HTR-8/SVneo (cell line): ENCODE measurements around the gene TOMM40.
A peak's percentile ranks its signal among the peaks of the same experiment; 100 is the strongest.
"Not testable (repeated sequence)": the region's sequence is repeated elsewhere in the genome, so short reads cannot be mapped to it uniquely, and the experiment has no call there.

Experiments
- DNase-seq: peaks from one replicate; pipeline ENCODE4 v3.0.0; 2011; ENCODE audit warnings: low spot score, mixed read lengths; ENCODE audit not compliant: insufficient read length
- FAIRE-seq: peaks from 2 replicates; lab custom pipeline; 2011; peaks lifted over from hg19 to GRCh38; lab: Jason Lieb, UNC

The TOMM40 gene

DNA sequence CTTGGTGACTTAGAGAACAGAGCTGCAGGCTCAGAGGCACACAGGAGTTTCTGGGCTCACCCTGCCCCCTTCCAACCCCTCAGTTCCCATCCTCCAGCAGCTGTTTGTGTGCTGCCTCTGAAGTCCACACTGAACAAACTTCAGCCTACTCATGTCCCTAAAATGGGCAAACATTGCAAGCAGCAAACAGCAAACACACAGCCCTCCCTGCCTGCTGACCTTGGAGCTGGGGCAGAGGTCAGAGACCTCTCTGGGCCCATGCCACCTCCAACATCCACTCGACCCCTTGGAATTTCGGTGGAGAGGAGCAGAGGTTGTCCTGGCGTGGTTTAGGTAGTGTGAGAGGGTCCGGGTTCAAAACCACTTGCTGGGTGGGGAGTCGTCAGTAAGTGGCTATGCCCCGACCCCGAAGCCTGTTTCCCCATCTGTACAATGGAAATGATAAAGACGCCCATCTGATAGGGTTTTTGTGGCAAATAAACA lies 33.2 kb downstream of the TOMM40 start:
- DNase-seq, result no peak
- no peak for FAIRE-seq

DNA sequence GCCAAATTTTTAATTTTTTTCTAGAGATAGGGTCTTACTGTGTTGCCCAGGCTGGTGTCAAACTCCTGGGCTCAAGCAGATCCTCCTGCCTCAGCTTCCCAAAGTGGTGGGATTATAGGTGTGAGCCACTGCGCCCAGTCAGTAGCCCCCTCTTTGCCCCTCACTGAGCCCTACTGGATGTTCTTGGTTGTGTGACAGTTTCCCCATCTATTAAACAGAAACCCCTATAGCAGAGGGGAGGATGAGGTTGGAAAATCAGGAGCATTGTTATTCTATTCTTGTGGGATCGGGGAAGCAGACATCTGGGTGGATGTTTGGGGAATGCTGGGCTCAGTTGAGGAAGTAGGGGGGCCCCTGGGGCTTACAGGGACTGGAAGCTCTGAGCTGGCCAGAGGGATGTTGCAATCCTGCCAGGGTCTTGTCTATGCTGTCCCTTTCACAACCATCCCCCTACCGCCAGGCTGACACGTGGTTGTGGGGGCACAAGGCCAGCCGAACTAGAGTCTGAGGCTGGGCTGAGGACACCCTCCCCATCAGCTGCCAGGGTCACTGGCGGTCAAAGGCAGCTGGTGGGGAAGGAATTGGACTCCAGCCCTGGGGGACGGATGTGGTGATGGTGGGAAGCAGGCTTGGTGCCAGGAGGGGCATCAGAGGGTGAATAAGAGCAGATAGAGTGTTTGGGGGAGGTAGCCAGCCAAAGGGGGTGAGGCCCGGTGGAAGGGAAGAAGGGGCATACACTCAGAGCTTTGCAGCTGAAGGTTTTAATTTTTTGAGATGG lies 34.2 kb downstream of the TOMM40 start:
- no peak for DNase-seq
- no peak for FAIRE-seq

DNA sequence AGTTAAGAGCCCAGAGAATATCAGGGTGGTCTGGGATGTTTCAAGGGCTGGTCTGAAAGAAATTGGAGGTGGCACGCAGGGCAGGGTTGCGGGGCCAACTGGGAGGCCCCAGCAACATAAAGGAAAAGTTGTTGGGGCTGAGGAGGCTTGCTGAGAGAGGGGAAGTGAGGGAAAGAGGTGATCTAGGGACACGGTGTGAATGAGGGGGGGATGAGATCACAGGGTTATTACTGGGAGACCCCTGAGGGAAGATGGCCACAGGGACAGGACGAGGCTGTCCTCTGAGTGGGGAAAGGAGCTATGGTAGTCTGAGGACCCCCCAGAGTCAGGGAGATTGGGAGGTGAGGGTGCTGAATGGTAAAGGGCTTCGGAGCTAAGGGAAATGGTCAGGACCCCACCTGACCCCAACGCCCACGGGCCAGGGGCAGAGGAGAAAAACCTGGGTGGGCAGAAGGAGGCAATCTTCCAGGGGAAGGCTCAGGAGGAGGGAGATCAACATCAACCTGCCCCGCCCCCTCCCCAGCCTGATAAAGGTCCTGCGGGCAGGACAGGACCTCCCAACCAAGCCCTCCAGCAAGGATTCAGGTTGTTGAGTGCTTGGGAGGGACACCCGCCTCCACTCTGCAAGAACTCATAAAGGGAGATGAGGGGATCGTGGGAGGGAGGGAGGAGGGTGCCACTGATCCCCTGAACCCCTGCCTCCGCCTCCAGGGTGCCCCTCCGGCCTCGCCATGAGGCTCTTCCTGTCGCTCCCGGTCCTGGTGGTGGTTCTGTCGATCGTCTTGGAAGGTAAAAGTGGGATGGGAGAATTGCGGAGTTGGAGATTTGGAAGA lies 35.4 kb downstream of the TOMM40 start:
- DNase-seq, result not testable (repeated sequence)
- peak; percentile 4 for FAIRE-seq

DNA sequence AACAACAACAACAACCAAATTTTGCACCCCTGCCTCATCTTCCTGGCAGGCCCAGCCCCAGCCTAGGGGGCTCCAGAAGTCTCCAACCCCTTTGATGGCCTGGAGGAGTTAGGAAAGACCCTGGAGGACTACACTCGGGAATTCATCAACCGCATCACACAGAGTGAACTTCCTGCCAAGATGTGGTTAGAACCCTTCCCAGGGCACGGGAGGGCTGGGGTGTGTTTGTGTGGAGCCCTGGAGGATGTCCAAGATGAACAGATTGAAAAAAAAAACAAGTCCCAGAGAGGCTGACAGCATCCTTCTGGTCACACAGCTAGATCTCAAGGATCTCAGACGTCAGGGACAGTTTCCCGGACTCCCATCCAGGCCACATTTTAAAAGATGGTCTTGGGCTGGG lies 36.7 kb downstream of the TOMM40 start:
- DNase-seq (no peak), FAIRE-seq (no peak)

DNA sequence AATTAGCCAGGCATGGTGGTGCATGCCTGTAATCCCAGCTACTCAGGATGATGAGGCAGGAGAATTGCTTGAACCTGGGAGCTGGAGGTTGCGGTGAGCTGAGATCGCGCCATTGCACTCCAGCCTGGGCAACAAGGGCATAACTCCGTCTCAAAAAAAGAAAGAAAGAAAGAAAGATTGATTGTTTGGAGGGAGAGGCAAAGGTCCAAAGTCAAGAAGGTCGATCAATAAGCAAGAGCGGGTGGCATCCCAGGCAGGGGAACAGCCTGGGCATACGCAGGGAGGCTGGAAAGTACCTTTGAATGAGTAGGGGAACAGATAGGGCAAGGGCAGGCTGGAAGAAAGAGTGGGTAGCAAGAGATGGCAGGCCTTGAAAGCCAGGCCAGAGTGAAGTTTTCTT lies 39.0 kb downstream of the TOMM40 start:
- no peak for DNase-seq
- no peak for FAIRE-seq

DNA sequence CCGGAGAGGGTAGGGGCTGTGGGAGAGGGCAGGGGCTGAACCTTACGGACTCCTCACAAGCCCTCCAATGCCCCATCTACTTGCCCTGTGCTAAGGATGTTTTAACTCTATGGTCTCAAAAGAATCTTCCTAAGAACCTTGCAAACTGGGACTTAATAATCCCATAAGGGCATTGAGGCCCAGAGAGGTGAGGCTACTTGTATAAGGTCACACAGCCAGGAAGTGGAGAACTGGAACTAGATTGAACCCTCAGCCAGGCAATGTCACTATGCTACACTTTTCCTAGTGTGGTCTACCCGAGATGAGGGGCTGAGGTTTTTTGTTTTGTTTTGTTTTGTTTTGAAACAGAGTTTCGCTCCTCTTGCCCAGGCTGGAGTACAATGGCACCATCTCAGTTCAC lies 40.5 kb downstream of the TOMM40 start:
- no peak for FAIRE-seq
- DNase-seq, result no peak

DNA sequence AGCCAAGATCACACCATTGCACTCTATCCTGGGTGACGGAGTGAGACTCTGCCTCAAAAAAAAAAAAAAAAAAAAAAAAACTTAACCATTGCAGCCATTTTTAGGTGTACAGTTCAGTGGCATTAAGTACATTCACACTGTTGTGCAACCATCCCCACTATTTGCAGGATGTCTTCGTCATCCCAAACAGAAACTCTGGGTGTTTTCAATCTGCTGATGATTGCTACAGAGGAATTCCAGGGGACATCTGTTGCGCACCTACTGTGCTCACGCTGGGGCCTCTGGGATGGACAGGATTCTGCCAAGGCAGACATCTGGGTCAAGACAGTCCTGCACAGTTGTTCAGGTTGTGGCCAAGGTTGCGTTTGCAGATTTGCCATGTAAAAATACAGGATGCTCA lies 48.6 kb downstream of the TOMM40 start:
- DNase-seq (no peak), FAIRE-seq (no peak)

DNA sequence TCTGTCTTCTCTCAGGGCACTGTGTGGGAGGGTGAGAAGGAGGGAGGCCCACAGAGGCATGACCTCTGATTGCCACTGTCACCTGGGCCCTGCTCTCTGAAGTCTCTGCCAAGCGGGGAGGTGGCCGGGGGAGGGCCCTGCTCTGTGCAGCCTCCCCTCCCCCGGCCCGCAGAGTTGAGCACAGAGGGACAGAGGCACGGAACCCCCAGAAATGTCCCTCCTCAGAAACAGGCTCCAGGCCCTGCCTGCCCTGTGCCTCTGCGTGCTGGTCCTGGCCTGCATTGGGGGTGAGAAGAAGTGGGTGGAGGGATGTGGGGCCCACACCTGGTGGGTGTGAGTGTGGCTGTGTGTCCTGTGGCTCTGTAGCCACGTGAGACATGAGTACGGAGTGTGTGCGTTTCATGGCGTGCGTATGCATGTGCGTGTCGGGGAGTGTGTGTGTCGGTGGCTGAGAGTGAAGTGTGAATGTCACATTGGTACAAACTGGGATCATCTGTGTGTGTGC lies 51.1 kb downstream of the TOMM40 start, which contains the start of gene APOC4:
APOC4 (plus strand) TSS at position 171 of the 505 bp plus-strand sequence; CDS start at position 212, 41 bp downstream.
- FAIRE-seq, result peak; percentile 69

DNA sequence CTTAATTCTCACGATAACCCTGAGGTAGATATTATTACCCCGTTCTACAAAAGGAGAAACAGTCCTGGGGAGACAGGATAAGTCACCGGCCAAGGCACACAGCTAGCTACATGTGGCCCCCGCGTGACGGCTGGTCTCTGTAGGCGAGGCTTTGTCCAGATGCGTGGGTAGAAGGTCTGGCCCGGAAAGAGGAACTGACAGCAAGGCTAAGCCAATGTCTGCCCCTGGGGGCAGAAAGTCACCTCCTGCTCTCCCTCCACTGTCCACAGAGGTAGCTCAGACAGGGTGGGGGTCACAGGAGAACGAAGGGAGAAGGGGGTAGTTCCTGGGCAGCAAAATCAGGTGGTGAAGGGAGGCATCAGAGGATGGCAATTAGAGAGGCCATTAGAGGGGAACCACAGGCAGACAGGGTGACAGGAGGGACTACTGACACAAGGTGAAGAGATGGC lies 52.8 kb downstream of the TOMM40 start:
- FAIRE-seq (no peak), DNase-seq (no peak)

More for the DNA sequence above, 51.1 kb downstream of the TOMM40 start, which contains the start of gene APOC4:
- no peak for DNase-seq

DNA sequence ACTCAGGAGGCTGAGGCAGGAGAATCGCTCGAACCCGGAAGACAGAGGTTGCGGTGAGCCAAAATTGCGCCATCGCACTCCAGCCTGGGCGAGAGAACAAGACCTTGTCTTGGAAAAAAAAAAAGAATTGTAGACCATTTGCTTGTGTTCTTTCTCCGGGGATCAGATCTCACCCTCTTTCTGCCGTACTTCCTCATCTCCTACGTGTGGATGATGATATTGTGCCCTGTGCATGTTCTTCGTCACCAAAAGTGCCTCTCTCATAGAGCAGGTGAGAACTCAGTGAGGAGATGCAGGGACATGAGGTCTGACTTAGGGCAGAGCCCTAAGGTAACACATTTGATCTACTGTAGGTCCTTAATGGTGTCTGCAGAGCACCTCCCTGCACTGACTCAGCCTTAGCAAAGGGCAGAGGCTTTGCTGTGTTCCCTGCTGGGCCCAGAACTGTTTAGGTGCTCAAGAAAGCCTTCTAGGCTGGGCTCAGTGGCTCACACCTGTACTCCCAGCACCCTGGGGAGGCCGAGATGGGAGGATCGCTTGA lies 56.1 kb downstream of the TOMM40 start:
- no peak for FAIRE-seq
- no peak for DNase-seq

DNA sequence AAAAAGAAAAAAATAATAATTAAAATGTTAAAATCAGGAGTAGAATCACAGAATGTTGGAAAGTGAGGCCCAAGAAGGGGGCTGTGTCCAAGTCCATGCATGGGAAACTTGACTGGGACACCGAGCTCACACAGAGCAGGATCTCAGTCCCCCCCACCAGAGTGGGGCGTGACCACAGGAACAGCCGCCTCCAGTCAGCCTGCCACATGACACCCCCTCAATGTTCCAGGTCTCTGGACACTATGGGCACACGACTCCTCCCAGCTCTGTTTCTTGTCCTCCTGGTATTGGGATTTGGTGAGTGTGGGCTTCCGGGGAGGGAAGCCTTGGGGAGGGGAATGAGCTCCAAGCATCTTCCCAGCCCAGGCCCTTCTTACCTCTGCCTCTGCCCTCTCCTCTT lies 57.2 kb downstream of the TOMM40 start:
- no peak for FAIRE-seq
- DNase-seq, result no peak

DNA sequence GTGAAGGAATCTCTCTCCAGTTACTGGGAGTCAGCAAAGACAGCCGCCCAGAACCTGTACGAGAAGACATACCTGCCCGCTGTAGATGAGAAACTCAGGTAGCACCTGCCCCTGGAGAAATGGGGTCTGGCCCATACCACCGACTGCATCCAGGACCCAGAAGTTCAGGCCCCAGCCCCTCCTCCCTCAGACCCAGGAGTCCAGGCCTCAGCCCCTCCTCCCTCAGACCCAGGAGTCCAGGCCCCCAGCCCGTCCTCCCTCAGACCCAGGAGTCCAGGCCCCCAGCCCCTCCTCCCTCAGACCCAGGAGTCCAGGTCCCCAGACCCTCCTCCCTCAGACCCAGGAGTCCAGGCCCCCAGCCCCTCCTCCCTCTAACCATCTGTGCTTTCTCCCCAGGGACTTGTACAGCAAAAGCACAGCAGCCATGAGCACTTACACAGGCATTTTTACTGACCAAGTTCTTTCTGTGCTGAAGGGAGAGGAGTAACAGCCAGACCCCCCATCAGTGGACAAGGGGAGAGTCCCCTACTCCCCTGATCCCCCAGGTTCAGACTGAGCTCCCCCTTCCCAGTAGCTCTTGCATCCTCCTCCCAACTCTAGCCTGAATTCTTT lies 57.8 kb downstream of the TOMM40 start:
- FAIRE-seq (no peak), DNase-seq (no peak)

DNA sequence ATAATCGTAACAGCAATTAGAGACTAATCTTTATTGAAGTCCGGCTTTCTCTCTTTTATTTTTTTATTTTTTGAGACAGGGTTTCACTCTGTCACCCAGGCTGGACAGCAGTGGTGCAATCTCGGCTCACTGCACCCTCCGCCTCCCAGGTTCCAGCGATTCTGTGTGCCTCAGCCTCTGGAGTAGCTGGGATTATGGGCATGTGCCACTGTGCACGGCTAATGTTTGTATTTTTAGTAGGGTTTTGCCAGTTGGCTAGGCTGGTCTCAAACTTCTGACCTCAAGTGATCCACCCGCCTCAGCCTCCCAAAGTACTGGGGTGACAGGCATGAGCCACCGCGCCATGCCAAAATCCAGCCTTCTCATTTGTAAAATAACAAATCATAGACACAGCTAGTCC lies 58.5 kb downstream of the TOMM40 start:
- FAIRE-seq, result no peak
- no peak for DNase-seq

DNA sequence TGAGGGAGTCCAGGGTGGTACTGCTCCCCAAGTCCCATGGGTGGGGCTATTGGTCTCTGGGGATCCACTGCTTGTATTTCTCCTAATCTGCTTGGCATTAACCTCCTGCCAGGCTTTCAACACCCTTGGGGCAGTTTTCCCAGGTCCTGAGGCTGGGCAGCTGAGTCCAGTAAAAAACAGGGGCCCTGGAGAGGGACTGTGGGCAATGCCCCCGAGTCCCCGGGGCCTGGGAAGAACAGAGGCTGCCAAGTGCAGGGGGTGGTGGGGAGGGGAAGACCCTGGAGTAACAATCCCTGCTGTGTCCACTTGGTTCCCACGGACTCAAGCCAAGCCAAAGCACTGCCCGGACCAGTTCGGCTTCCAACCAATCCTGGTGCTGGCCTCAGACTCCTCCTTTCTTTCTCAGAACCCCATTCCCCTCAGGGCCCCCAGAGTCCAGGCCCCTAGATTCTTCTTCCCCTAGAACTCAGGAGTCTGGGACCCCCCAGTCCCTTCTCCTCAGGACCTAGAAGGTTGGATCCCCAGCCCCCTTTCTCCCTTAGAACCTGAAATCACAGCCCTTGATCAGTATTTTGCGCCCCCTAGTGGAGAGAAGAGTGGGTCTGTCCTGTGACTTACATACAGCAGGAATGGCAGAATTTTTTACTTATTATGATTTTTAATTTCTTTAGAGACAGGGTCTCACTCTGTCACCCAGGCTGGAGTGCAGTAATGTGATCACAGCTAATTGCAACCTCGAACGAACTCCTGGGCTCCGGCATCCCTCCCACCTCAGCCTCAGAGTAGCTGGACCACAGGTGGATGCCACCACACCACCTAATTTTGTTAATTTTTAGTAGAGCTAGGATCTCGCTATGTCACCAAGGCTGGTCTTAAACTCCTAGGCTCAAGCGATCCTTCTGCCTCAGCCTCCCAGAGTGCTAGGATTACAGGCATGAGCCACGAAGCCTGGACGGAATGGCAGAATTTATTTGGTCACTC lies 60.4 kb downstream of the TOMM40 start:
- DNase-seq (peak; percentile 80), FAIRE-seq (no peak)
